DMS153 treated with DMSO at 0.1 percent for 48 hours (cell line): ENCODE results near the gene SORCS2.
"Not testable (repeated sequence)": the region's sequence is repeated elsewhere in the genome, so short reads cannot be mapped to it uniquely, and the experiment has no call there.

Experiments used
- DNase-seq: peaks from one replicate; lab custom pipeline; 2025; ENCODE audit not compliant: unreplicated experiment; lab: John Stamatoyannopoulos, UW

Gene SORCS2

GRCh38 chr4:7595934-7596461, 403.7 kb downstream of the SORCS2 start:
- no peak for DNase-seq

DNA sequence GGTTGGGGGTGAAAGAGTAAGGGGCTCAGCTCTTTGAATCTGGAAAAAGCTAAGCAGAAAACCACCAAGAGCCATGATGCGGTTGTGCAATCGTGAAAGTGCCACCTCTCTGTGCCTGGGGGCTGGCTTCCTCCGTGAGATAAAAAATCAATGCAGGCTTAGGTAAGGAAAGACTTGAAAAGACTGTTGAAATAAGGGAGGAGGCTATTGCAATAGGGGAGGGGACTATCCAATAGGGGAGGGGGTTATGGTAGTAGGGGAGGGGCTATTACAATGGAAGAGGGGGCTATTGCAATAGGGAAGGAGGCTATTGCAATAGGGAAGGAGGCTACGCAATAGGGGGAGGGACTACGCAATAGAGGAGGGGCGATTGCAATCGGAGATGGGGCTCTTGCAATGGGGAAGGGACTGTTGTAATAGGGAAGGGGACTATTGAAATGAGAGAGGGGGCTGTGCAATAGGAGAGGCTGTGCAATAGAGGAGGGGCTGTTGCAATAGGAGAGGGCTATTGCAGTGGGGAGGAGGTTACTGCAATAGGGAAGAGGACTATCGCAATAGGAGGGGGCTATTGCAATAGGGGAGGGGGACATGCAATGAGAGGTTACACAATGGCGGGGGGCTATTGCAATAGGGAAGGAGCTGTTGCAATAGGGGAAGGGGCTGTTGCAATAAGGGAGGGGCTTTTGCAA, 404.7 kb downstream of the SORCS2 start:
- no peak for DNase-seq

DNA sequence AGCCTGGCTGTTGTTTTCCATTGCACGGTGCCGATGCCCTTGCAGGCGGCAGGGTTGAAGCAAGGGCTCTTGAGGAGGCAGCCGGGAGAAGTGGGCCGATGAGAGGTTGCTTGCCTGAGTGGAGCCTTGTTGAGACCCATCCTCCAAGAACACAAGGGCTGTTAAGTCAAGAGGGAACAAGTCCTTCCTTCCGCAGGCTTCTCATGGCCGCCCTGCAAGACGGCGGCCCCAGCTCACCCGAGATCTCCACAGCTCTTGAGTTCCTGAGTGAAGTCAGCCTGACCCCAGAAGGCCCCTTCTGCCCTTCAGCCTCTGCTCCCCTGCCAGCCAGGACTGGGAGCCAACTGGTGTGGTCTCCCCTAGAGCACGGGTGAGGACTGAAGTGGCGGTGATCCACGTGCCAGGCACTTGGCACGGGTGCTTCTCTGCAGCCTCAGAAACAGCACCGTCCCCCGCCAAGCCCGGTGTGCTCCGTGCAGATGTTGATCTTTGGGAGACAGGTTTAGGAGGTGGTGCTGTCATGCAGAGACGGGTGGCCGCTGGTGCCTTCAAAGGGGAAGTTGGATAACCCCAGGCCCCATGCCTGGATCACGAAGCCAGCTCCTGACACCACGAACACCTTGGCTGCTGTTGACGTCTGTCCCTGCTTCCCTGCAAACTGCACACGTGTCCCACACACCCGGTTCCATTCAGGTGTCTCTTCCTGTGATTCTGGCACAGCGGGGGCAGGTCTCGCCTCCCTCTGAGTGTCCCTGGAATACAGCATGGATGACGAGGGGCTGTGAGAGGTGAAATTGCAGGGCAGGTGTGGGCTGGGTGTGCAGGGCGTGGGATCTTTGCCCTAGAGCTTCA, 406.8 kb downstream of the SORCS2 start:
- DNase-seq: no peak

- DNase-seq: no peak
These were observed 407.9 kb downstream of the SORCS2 start for GRCh38 chr4:7600247-7600646.

DNA sequence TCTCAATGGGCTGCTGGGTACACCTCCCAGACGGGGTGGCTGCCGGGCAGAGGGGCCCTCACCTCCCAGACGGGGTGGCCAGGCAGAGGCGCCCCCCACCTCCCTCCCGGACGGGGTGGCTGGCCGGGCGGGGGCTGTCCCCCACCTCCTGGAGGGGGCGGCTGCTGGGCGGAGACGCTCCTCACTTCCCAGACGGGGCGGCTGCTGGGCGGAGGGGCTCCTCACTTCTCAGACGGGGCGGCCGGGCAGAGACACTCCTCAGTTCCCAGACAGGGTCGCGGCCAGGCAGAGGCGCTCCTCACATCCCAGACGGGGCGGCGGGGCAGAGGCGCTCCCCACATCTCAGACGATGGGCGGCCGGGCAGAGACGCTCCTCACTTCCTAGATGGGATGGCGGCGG, 409.8 kb downstream of the SORCS2 start:
- DNase-seq: not testable (repeated sequence)

- no peak for DNase-seq
These were observed 415.0 kb downstream of the SORCS2 start for GRCh38 chr4:7607156-7607910.

DNA sequence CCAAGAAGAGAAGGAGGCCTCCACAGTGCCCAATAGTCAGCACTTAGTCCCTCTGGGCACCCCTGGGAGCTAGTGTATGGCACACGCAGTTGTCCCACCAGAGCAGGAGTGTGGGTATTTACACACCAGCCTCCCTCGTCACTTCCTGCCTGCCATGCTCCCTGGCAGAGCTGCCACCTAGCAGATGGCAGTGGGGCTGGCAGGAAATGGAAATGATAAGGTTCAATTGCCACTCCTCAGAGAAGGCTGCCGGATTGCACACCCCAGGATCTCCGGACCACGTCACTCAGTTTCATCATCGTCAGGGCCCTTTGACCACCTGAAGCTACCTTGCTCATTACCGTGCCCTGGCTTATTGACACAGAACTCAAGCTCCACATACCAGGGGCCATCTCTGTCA, 415.7 kb downstream of the SORCS2 start:
- DNase-seq: no peak

- no peak for DNase-seq
These were observed 417.0 kb downstream of the SORCS2 start for GRCh38 chr4:7609316-7609715.

DNA sequence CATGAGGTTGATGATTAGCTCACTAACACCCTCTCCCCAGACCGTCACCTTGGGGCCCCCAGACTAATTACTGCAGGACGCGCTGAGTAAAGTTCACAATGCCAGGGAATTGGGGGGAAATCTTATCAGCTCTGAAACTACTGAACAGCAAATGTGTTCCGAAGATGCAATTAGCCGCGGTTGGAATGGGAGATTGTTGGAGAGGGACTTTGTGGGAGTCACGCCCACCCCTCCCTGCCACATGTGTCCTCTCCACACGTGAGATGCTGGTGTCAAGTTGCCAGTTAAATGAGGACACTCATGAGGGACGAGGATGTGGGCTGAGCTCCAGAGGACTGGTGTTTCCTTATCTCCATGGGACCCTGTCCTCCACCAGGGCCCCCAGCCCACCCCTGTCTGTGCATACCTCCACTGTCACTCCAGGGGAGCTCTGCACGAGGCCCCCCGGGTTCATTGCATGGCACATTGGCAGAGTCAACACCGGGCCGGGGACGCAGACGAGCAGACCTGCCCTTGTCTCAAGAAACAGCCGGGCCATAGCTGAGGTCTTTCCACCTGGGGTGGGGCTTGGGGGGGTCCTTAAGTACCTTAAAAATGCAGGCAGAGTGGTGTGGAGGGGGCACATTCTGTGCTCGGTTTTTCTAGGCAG, 417.8 kb downstream of the SORCS2 start:
- DNase-seq: no peak

GRCh38 chr4:7610841-7611240, 418.5 kb downstream of the SORCS2 start:
- DNase-seq: no peak

GRCh38 chr4:7612311-7612897, 420.1 kb downstream of the SORCS2 start:
- DNase-seq: no peak

DNA sequence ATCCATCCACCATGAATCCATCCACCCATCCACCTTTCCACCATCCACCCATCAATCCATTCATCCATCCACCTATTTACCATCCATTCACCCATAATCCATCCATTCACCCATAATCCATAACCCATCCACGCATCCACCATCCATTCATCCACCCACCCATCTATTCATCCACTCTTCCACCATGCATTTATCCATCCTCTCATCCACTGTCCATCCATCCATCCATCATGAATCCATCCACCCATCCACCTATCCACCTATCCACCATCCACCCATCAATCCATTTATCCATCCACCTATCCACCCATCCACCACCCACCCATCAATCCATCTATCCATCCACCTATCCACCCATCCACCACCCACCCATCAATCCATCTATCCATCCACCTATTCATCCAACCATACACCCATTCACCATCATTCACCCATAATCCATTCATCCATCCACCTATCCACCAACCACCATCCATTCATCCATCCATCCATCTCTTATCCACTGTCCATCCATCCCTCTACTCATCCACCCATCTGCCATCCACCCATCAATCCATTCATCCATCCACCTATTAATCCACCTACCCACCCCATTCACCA, 422.1 kb downstream of the SORCS2 start:
- no peak for DNase-seq

DNA sequence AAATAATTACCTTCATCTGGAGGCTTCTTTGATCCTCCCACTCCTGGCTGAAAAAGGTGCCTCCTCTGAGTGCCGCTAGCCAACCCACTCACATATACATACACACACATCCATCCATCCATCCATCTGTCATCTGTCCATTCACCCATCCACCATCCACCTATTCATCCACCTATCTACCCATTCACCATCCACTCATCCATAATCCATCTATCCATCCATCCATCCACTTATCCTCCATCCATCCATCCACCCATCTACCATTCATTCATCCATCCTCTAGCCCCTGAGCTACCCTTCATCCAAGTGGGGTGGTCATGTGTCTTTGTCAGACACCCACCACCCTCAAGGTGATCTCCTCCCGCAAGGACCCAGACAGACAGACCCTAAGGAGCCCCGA, 423.9 kb downstream of the SORCS2 start:
- DNase-seq: no peak

GRCh38 chr4:7618361-7618760, 426.0 kb downstream of the SORCS2 start:
- no peak for DNase-seq

DNA sequence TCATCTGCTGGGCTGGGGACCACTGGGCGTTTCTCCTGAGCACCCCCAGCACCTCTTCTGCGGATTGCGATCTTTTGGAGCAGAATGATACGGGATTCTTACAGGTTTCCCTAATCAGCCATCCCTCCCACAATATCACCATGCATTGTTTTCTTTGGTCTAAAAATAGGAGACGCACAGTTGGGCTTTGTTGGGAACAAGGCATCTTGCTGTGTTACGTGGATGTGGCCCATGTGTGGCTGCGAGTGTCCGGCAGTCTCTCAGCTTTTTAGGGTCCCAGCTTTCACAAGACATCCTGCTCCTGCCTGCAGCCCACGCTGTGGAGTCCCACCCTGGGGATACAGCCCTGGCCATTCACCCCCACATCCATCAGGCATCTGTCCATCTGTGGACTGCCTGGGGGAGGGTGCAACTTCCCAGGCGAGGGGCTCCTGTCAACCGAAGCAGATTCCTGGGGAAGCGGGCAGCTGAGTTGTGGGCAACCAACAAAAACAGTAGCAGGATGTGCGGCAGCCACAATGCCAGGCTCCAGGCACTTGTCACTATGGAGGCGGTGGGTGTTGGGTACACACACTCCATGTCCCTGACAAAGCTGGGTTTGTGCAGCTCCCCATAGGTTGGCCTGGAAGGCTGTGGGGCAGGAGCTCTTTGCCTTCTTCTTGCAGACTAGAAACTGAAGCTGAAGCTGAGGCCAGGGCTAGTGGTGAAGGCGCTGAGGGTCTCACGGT, 427.9 kb downstream of the SORCS2 start:
- DNase-seq: no peak

DNA sequence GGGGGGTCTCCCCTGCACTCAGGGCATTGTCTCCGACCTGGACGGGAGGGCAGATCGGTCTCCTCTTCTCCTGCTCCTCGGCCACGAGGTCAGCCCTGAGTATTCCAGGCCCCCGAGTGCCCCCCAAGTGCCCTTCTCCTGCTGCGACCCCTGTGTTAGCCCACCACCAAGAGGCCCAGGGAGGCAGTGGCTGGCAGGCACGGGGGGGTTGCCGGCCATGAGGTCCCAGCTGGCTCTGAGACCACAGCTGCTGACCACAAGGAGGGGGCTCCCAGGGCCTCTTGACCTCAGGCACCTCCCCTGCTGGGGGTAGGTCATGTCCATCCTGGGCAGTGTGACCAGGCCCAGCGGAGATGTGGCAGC, 428.5 kb downstream of the SORCS2 start:
- no peak for DNase-seq

DNA sequence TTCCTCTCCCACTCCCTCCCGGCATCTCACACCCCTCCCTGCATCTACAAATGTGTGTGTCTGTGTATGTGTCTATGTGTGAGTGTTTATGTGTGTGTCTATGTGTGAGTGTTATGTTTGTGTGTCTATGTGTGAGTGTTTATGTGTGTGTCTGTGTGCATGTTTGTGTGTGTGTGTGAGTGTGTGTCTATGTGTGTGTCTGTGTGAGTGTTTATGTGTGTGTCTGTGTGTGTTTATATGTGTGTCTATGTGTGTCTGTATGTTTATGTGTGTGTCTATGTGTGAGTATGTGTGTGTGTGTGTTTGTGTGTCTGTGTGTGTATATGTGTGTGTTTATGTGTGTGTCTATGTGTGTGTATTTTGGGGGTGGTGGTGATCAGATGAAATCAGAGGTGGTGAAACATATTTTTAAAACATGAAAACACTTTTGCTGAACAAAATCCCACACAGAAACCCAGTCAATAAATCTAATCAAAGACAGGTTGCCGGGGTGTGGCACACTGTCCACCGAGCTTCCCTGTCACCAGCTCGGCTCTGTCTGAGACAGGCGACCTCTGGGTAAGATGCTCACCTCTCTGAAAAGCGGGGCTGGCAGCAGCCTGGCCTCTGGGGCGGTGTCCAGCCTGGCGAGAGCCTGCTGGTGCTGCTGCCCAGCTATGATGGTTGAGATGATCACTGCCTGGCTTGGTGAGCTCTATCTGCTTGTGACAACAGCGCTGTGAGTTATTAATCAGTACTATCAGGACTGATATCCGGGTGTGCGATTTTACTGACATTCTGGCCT, 429.1 kb downstream of the SORCS2 start:
- no peak for DNase-seq

GRCh38 chr4:7622371-7622770, 430.0 kb downstream of the SORCS2 start:
- DNase-seq: no peak

DNA sequence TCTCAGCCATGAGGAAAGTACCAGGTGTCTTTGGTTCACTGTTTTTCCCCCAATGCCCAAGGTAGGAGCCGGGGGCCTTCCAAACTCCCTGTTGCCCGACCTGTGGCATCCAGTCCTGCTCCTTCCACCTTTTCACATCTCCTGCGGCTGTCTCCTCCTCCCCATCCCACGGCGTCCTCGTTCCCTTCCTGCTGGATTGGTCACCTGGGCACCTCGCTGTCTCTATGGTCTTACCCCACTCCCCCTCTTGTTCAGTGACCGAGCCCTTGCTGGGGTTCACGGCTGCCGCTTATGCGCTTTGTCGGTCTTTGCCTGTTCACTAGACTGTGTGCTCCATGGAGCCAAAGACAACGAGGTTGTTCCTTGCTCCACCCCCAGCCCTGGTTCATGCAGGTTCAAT, 431.1 kb downstream of the SORCS2 start:
- DNase-seq: no peak
